ENCODE data around the gene SCN3B. TPM values are rescaled to one million over a fixed set of nuclear protein-coding genes. Genes with fewer than 3 reads are reported as not detected.

The SCN3B gene
- total and polyA plus RNA-seq, 2 donors: 0.14 to 0.84 TPM

DNA sequence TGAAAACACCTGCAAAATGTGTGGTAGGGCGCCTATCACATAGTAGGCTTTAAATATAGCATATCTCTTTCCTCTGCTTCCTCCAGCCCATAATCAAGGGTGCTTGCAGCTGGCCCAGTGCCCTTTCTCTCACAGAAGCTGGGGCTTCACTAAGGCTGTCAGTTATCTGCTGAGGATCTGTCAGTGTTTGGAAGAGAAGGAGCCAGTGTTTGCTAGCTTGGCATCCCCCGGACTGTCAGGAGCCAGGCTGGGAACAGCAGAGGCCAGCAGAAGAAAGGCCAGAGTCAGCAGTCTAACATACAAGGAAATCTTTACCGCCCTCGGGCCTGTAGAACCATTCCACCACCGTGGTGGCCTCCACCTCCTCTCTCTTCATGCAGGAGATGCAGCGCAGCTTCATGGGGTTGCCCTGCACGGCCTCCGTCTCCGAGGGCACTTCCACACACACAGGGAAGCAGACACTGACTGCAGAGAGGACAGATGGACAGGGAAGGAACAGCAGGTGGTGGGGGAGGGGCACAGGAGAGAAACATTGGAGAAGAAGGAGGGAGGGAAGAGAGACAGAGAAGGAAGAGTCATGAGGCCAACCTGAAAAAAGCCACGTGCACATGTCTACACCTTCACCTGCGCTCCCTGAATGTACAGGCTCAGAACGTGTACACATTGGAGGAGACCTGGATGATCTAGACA, 9.0 kb downstream of the SCN3B start:
- Histone ChIP-seq H3K36me3 (ENCODE audit: control insufficient read depth in 2 of 2, insufficient read depth in 2 of 2, low read length in 1 of 2) (no peaks in the 10 kb centered on the region), H3K4me1 (ENCODE audit: control insufficient read depth in 2 of 2, insufficient read depth in 2 of 2, low read length in 2 of 2) (no peaks in the 10 kb centered on the region), H3K9me3 (ENCODE audit: control insufficient read depth in 2 of 2, insufficient read depth in 1 of 2, low read length in 1 of 2) (no peaks in the 10 kb centered on the region), H3K4me3 (ENCODE audit: low read length in 2 of 2) (no peak overlapping the region), H3K27ac (ENCODE audit: low read depth in 1 of 2, low read length in 1 of 2) (no peak overlapping the region), H3K27me3 (ENCODE audit: control insufficient read depth in 2 of 2, insufficient read depth in 1 of 2, low read length in 1 of 2) (peaks cover 0 to 20% of the 10 kb centered on the region in 2 donors)
- no peak for DNase-seq (ENCODE audit: low read depth in 6 of 9, low spot score in 9 of 9)
- WGBS: 91% methylated on average over 12 of the region's 12 CpGs

GRCh38 chr11:123642435-123642834, 12.0 kb downstream of the SCN3B start:
- Histone ChIP-seq H3K4me3 (ENCODE audit: low read length in 2 of 2) (no peak overlapping the region), H3K36me3 (ENCODE audit: control insufficient read depth in 2 of 2, insufficient read depth in 2 of 2, low read length in 1 of 2) (no peaks in the 10 kb centered on the region), H3K27me3 (ENCODE audit: control insufficient read depth in 2 of 2, insufficient read depth in 1 of 2, low read length in 1 of 2) (peaks cover 0 to 17% of the 10 kb centered on the region in 2 donors), H3K27ac (ENCODE audit: low read depth in 1 of 2, low read length in 1 of 2) (no peak overlapping the region), H3K9me3 (ENCODE audit: control insufficient read depth in 2 of 2, insufficient read depth in 1 of 2, low read length in 1 of 2) (no peaks in the 10 kb centered on the region), H3K4me1 (ENCODE audit: control insufficient read depth in 2 of 2, insufficient read depth in 2 of 2, low read length in 2 of 2) (no peaks in the 10 kb centered on the region)
- WGBS: 95% methylated on average over 15 of the region's 15 CpGs
- no peak for DNase-seq (ENCODE audit: low read depth in 6 of 9, low spot score in 9 of 9)

DNA sequence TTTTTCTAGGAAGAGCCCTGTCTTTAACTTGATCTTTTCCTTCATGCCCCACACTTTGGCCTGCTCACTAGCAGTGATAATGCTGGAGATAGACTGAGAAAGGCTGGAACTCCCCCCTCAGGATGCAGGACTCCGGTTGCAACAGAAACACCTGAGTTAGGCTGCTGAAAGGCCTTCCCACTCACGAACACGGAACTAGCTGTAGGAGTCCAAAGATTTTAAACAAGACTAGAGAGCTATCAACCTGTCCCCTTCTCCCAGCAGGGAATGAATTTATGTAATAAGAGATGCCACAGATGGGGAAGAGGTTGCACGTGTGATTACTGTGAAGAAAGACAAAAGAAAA, 13.0 kb downstream of the SCN3B start:
- H3K4me3 ChIP-seq (ENCODE audit: low read length in 2 of 2): no peak overlapping the region
- no peaks in the 10 kb centered on the region for H3K36me3 ChIP-seq (ENCODE audit: control insufficient read depth in 2 of 2, insufficient read depth in 2 of 2, low read length in 1 of 2)
- no peak for DNase-seq (ENCODE audit: low read depth in 6 of 9, low spot score in 9 of 9)
- H3K4me1 ChIP-seq (ENCODE audit: control insufficient read depth in 2 of 2, insufficient read depth in 2 of 2, low read length in 2 of 2): no peaks in the 10 kb centered on the region
- peaks cover 0 to 17% of the 10 kb centered on the region in 2 donors for H3K27me3 ChIP-seq (ENCODE audit: control insufficient read depth in 2 of 2, insufficient read depth in 1 of 2, low read length in 1 of 2)
- WGBS: 86% methylated on average over 4 of the region's 4 CpGs
- no peak overlapping the region for H3K27ac ChIP-seq (ENCODE audit: low read depth in 1 of 2, low read length in 1 of 2)
- H3K9me3 ChIP-seq (ENCODE audit: control insufficient read depth in 2 of 2, insufficient read depth in 1 of 2, low read length in 1 of 2): no peaks in the 10 kb centered on the region

DNA sequence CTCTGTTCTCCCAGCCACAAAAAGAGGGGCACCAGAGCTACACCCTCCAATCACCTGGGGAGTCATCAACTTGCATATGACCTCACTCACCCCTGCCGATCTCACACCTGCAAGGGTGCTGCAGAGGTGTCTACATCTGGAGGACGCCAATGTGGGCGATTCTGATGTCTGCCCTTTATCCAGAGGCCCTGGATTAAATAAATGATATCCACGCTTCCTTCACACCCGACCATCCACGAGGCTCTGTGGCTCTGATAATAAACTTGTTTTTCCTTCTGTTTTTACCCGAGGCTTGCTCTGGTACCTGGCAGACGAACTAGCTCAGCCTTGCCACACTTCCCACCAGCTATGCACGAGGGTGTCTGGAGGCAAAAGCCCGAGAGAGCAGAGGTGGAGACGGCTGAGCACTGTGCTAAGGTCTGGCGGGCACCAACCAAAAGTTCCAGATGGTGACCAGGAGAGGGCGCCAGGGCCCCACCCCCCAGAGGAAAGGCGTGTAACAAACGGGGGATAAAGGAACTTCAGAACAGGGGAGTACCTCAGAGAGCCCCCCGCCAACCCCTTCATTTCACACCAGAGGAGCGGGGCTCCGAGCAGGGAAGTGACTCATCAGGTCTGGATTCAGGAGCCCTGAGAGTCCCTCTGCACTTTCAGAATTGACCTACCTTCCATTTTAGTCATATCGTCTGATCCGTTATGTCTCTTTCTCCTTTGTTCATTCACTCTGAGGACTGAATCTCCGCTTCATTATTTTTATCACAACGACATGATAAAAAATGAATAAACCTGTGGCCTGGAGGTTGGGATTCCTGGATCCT, 13.5 kb downstream of the SCN3B start:
- no peak overlapping the region for H3K27ac ChIP-seq (ENCODE audit: low read depth in 1 of 2, low read length in 1 of 2)
- peak in 7 of 9 donors; percentile 24 to 66 (median 40) for DNase-seq (ENCODE audit: low read depth in 6 of 9, low spot score in 9 of 9)
- 37% methylated on average over 22 of the region's 22 CpGs for WGBS

GRCh38 chr11:123640029-123640428, 14.4 kb downstream of the SCN3B start:
- no peak overlapping the region for H3K27ac ChIP-seq (ENCODE audit: low read depth in 1 of 2, low read length in 1 of 2)
- H3K4me1 ChIP-seq (ENCODE audit: control insufficient read depth in 2 of 2, insufficient read depth in 2 of 2, low read length in 2 of 2): no peaks in the 10 kb centered on the region
- no peak for DNase-seq (ENCODE audit: low read depth in 6 of 9, low spot score in 9 of 9)
- 82% methylated on average over 5 of the region's 5 CpGs for WGBS
- no peak overlapping the region for H3K4me3 ChIP-seq (ENCODE audit: low read length in 2 of 2)
- peaks cover 0 to 9% of the 10 kb centered on the region in 2 donors for H3K27me3 ChIP-seq (ENCODE audit: control insufficient read depth in 2 of 2, insufficient read depth in 1 of 2, low read length in 1 of 2)
- no peaks in the 10 kb centered on the region for H3K36me3 ChIP-seq (ENCODE audit: control insufficient read depth in 2 of 2, insufficient read depth in 2 of 2, low read length in 1 of 2)
- no peaks in the 10 kb centered on the region for H3K9me3 ChIP-seq (ENCODE audit: control insufficient read depth in 2 of 2, insufficient read depth in 1 of 2, low read length in 1 of 2)

More for the DNA sequence above, 13.5 kb downstream of the SCN3B start:
- no peaks in the 10 kb centered on the region for H3K9me3 ChIP-seq (ENCODE audit: control insufficient read depth in 2 of 2, insufficient read depth in 1 of 2, low read length in 1 of 2)
- no peak overlapping the region for H3K4me3 ChIP-seq (ENCODE audit: low read length in 2 of 2)
- H3K36me3 ChIP-seq (ENCODE audit: control insufficient read depth in 2 of 2, insufficient read depth in 2 of 2, low read length in 1 of 2): no peaks in the 10 kb centered on the region
- H3K4me1 ChIP-seq (ENCODE audit: control insufficient read depth in 2 of 2, insufficient read depth in 2 of 2, low read length in 2 of 2): no peaks in the 10 kb centered on the region
- peaks cover 0 to 15% of the 10 kb centered on the region in 2 donors for H3K27me3 ChIP-seq (ENCODE audit: control insufficient read depth in 2 of 2, insufficient read depth in 1 of 2, low read length in 1 of 2)

GRCh38 chr11:123630126-123630608, 24.3 kb downstream of the SCN3B start:
- no peak for DNase-seq (ENCODE audit: low read depth in 6 of 9, low spot score in 9 of 9)
- WGBS: 81% methylated on average over 3 of the region's 3 CpGs
- no peak overlapping the region for H3K27ac ChIP-seq (ENCODE audit: low read depth in 1 of 2, low read length in 1 of 2)
- peaks cover 5 to 10% of the 10 kb centered on the region in 2 donors for H3K36me3 ChIP-seq (ENCODE audit: control insufficient read depth in 2 of 2, insufficient read depth in 2 of 2, low read length in 1 of 2)
- no peak overlapping the region for H3K4me3 ChIP-seq (ENCODE audit: low read length in 2 of 2)
- H3K9me3 ChIP-seq (ENCODE audit: control insufficient read depth in 2 of 2, insufficient read depth in 1 of 2, low read length in 1 of 2): no peaks in the 10 kb centered on the region
- H3K4me1 ChIP-seq (ENCODE audit: control insufficient read depth in 2 of 2, insufficient read depth in 2 of 2, low read length in 2 of 2): no peaks in the 10 kb centered on the region
- H3K27me3 ChIP-seq (ENCODE audit: control insufficient read depth in 2 of 2, insufficient read depth in 1 of 2, low read length in 1 of 2): no peaks in the 10 kb centered on the region

- no peaks in the 10 kb centered on the region for H3K27me3 ChIP-seq (ENCODE audit: control insufficient read depth in 2 of 2, insufficient read depth in 1 of 2, low read length in 1 of 2)
- H3K36me3 ChIP-seq (ENCODE audit: control insufficient read depth in 2 of 2, insufficient read depth in 2 of 2, low read length in 1 of 2): peaks cover 5 to 19% of the 10 kb centered on the region in 2 donors
- no peak for DNase-seq (ENCODE audit: low read depth in 6 of 9, low spot score in 9 of 9)
- H3K27ac ChIP-seq (ENCODE audit: low read depth in 1 of 2, low read length in 1 of 2): no peak overlapping the region
- no peaks in the 10 kb centered on the region for H3K9me3 ChIP-seq (ENCODE audit: control insufficient read depth in 2 of 2, insufficient read depth in 1 of 2, low read length in 1 of 2)
- 41% methylated on average over 10 of the region's 10 CpGs for WGBS
- no peaks in the 10 kb centered on the region for H3K4me1 ChIP-seq (ENCODE audit: control insufficient read depth in 2 of 2, insufficient read depth in 2 of 2, low read length in 2 of 2)
- H3K4me3 ChIP-seq (ENCODE audit: low read length in 2 of 2): no peak overlapping the region
Observed at GRCh38 chr11:123628936-123629683, 25.3 kb downstream of the SCN3B start.

DNA sequence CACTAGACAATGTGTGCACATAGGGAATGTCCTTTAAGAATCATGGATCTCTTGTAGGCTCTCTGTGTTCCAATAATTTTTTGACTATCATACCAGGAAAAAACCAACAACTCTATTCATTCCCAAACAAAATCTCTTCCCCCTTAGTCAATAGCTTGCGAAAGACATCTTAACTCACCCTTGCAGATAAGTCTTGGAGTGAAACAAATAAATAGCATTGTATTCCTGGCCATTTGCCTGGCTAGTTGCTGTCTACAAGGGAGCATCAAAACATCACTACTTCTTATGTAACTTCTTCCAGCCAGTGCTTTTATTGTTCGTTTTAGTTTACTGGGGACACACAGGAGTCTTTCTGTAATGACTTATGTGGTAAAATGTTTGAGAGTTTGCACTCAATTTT, 29.4 kb downstream of the SCN3B start:
- H3K4me3 ChIP-seq (ENCODE audit: low read length in 2 of 2): no peak overlapping the region
- H3K9me3 ChIP-seq (ENCODE audit: control insufficient read depth in 2 of 2, insufficient read depth in 1 of 2, low read length in 1 of 2): no peaks in the 10 kb centered on the region
- no peak for DNase-seq (ENCODE audit: low read depth in 6 of 9, low spot score in 9 of 9)
- no peaks in the 10 kb centered on the region for H3K4me1 ChIP-seq (ENCODE audit: control insufficient read depth in 2 of 2, insufficient read depth in 2 of 2, low read length in 2 of 2)
- peaks cover 21 to 45% of the 10 kb centered on the region in 2 donors for H3K36me3 ChIP-seq (ENCODE audit: control insufficient read depth in 2 of 2, insufficient read depth in 2 of 2, low read length in 1 of 2)
- no peaks in the 10 kb centered on the region for H3K27me3 ChIP-seq (ENCODE audit: control insufficient read depth in 2 of 2, insufficient read depth in 1 of 2, low read length in 1 of 2)
- no peak overlapping the region for H3K27ac ChIP-seq (ENCODE audit: low read depth in 1 of 2, low read length in 1 of 2)
- WGBS: 98% methylated on average over 2 of the region's 2 CpGs

GRCh38 chr11:123622576-123622975, 31.8 kb downstream of the SCN3B start:
- DNase-seq (ENCODE audit: low read depth in 6 of 9, low spot score in 9 of 9): no peak
- Histone ChIP-seq H3K27me3 (ENCODE audit: control insufficient read depth in 2 of 2, insufficient read depth in 1 of 2, low read length in 1 of 2) (no peaks in the 10 kb centered on the region), H3K9me3 (ENCODE audit: control insufficient read depth in 2 of 2, insufficient read depth in 1 of 2, low read length in 1 of 2) (no peaks in the 10 kb centered on the region), H3K4me3 (ENCODE audit: low read length in 2 of 2) (no peak overlapping the region), H3K4me1 (ENCODE audit: control insufficient read depth in 2 of 2, insufficient read depth in 2 of 2, low read length in 2 of 2) (no peaks in the 10 kb centered on the region), H3K27ac (ENCODE audit: low read depth in 1 of 2, low read length in 1 of 2) (no peak overlapping the region), H3K36me3 (ENCODE audit: control insufficient read depth in 2 of 2, insufficient read depth in 2 of 2, low read length in 1 of 2) (peaks cover 40 to 69% of the 10 kb centered on the region in 2 donors)
- 98% methylated on average over 9 of the region's 9 CpGs for WGBS
